OCI-LY1 (cell line): ENCODE measurements around the gene MAN2B1.
A peak's percentile ranks its signal among the peaks of the same experiment; 100 is the strongest.

Experiments used
- EZH2 ChIP-seq: fragments of 200-600 bp; sonication (generic), shearing (Covaris generic); IDR thresholded peaks from 2 replicates; pipeline ENCODE4 v1.8.0; 2017; ENCODE audit warnings: borderline replicate concordance, mixed run types, mild to moderate bottlenecking, antibody characterized with exemption, low read length, moderate library complexity, mixed read lengths
- TF ChIP-seq, protein P1 (sequence below): fragments of 200-600 bp; sonication (generic), shearing (Covaris generic); IDR thresholded peaks from 2 replicates; pipeline ENCODE4 v1.5.1; 2017; ENCODE audit warnings: mild to moderate bottlenecking, antibody characterized with exemption, low read length, moderate library complexity, mixed read lengths

DNA sequence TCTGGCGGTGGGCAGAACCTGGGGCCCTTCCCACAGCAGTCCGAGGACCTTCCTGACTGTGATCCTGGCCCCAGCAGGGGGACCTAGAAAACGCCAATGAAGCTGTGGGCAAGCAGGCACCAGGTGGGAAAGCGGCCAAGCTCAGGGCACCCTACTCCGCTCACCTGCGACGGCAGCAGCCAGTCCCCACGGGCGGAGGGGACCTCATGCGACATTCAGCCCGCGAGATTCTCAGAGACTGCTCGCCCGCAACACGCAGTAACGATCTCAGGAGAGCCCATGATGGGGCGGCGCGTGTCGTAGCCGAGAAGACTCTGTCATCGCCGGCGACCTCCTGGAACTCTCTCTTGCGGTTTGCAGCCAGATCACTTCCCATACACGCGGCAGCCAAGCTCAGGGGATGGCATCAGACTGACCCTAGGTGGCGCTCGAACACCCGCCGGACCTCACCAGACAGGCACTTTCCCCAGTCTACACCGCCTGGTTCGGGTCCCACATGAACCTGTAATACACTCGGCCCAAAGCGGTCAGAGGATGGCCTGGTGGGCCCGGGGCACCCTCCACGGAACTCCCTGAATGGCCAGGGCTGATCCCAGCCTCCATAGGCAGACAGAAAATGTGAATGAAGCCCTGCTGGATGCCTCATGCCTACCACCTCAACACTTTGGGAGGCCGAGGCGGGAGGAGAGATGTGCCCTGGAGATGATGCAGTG lies 26.5 kb downstream of the MAN2B1 start:
- TF ChIP-seq, protein P1, sequence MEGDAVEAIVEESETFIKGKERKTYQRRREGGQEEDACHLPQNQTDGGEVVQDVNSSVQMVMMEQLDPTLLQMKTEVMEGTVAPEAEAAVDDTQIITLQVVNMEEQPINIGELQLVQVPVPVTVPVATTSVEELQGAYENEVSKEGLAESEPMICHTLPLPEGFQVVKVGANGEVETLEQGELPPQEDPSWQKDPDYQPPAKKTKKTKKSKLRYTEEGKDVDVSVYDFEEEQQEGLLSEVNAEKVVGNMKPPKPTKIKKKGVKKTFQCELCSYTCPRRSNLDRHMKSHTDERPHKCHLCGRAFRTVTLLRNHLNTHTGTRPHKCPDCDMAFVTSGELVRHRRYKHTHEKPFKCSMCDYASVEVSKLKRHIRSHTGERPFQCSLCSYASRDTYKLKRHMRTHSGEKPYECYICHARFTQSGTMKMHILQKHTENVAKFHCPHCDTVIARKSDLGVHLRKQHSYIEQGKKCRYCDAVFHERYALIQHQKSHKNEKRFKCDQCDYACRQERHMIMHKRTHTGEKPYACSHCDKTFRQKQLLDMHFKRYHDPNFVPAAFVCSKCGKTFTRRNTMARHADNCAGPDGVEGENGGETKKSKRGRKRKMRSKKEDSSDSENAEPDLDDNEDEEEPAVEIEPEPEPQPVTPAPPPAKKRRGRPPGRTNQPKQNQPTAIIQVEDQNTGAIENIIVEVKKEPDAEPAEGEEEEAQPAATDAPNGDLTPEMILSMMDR: peak; percentile 88
- TF ChIP-seq EZH2: no peak
